Astrocyte (in vitro differentiated cells and primary cell): ENCODE measurements around the gene PCMTD2. TPM values are rescaled to one million over a fixed set of nuclear protein-coding genes. Genes with fewer than 3 reads are reported as not detected.

Experiments used
- DNase-seq: peaks from one replicate; pipeline ENCODE4 v3.0.0-alpha.2; 2010; ENCODE audit warnings: low read depth
- FAIRE-seq: peaks from 2 replicates; lab custom pipeline; 2011; peaks lifted over from hg19 to GRCh38; lab: Jason Lieb, UNC
- H2AFZ ChIP-seq: 2 replicates; pipeline ENCODE4 v1.6.0; 2012; ENCODE audit warnings: low read depth, low read length, inconsistent platforms
- H3K27ac ChIP-seq: 2 replicates; pipeline ENCODE4 v1.5.1; 2011; ENCODE audit warnings: low read depth, low read length, inconsistent platforms
- H3K27me3 ChIP-seq: 2 replicates; pipeline ENCODE4 v1.6.0; 2011; ENCODE audit warnings: low read length, inconsistent platforms; ENCODE audit not compliant: insufficient read depth
- H3K36me3 ChIP-seq: 2 replicates; pipeline ENCODE4 v1.5.1; 2011; ENCODE audit warnings: low read length, inconsistent platforms; ENCODE audit not compliant: insufficient read depth
- H3K4me1 ChIP-seq: 2 replicates; pipeline ENCODE4 v1.5.1; 2011; ENCODE audit warnings: low read length, inconsistent platforms; ENCODE audit not compliant: insufficient read depth
- H3K4me2 ChIP-seq: 2 replicates; pipeline ENCODE4 v1.6.0; 2012; ENCODE audit warnings: low read length, inconsistent platforms
- H3K4me3 ChIP-seq: 2 replicates; pipeline ENCODE4 v1.5.1; 2011; ENCODE audit warnings: low read depth, mild to moderate bottlenecking, low read length, inconsistent platforms; ENCODE audit not compliant: insufficient read depth
- H3K79me2 ChIP-seq: 2 replicates; pipeline ENCODE4 v1.6.0; 2012; ENCODE audit warnings: mild to moderate bottlenecking, low read length, inconsistent platforms; ENCODE audit not compliant: insufficient read depth
- H3K9ac ChIP-seq: 2 replicates; pipeline ENCODE4 v1.6.0; 2012; ENCODE audit warnings: mild to moderate bottlenecking, low read length, inconsistent platforms
- H3K9me3 ChIP-seq: 2 replicates; pipeline ENCODE4 v1.5.1; 2012; ENCODE audit warnings: low read depth, mild to moderate bottlenecking, low read length, inconsistent platforms; ENCODE audit not compliant: insufficient read depth
- H4K20me1 ChIP-seq: 2 replicates; pipeline ENCODE4 v1.6.0; 2012; ENCODE audit warnings: low read length, inconsistent platforms; ENCODE audit not compliant: insufficient read depth
- H3K27ac Mint-ChIP-seq: one replicate; pipeline ENCODE4 v1.8.0; 2021; ENCODE audit warnings: mild to moderate bottlenecking, mixed read lengths; ENCODE audit not compliant: unreplicated experiment
- H3K27me3 Mint-ChIP-seq: one replicate; pipeline ENCODE4 v1.8.0; 2021; ENCODE audit warnings: low read depth, mixed read lengths; ENCODE audit not compliant: unreplicated experiment
- H3K36me3 Mint-ChIP-seq: one replicate; pipeline ENCODE4 v1.8.0; 2021; ENCODE audit warnings: low read depth, mixed read lengths; ENCODE audit not compliant: unreplicated experiment
- H3K4me1 Mint-ChIP-seq: one replicate; pipeline ENCODE4 v1.8.0; 2021; ENCODE audit warnings: low read depth, mixed read lengths; ENCODE audit not compliant: unreplicated experiment
- H3K4me3 Mint-ChIP-seq: one replicate; pipeline ENCODE4 v1.8.0; 2021; ENCODE audit warnings: mild to moderate bottlenecking, moderate library complexity, mixed read lengths; ENCODE audit not compliant: unreplicated experiment
- H3K9me3 Mint-ChIP-seq: one replicate; pipeline ENCODE4 v1.8.0; 2021; ENCODE audit warnings: mild to moderate bottlenecking, mixed read lengths; ENCODE audit not compliant: unreplicated experiment
- CTCF ChIP-seq: IDR thresholded peaks from 2 replicates; pipeline ENCODE4 v1.5.1; 2011; ENCODE audit warnings: low read depth, mild to moderate bottlenecking, inconsistent platforms, low read length, moderate library complexity; ENCODE audit not compliant: insufficient read depth
- EZH2 ChIP-seq: IDR thresholded peaks from 2 replicates; pipeline ENCODE4 v1.6.1; 2012; ENCODE audit warnings: mild to moderate bottlenecking, low read length, inconsistent platforms; ENCODE audit not compliant: insufficient read depth
- total RNA-seq: library from RNA; stranded (reverse); gene quantifications from 2 replicates; pipeline ENCODE4 v1.2.1, GENCODE V29; 2021

The PCMTD2 gene
- total RNA-seq, 1 donor from 2014 or later, result 40.0 TPM

- H3K36me3 Mint-ChIP-seq, result peaks cover 2% of the 10 kb centered on the region
- no peak overlapping the region for H3K4me3 ChIP-seq
- no peak for FAIRE-seq
These were observed 14.5 kb upstream of the PCMTD2 start for GRCh38 chr20:64241061-64241460.

GRCh38 chr20:64242003-64242796 lies 13.3 kb upstream of the PCMTD2 start:
- no peak overlapping the region for H3K4me3 Mint-ChIP-seq

More at GRCh38 chr20:64241061-64241460, 14.5 kb upstream of the PCMTD2 start:
- Histone ChIP-seq H4K20me1 (no peaks in the 10 kb centered on the region), H3K9me3 (no peaks in the 10 kb centered on the region), H3K36me3 (no peaks in the 10 kb centered on the region), H3K4me1 (no peaks in the 10 kb centered on the region), H2AFZ (no peak overlapping the region), H3K27me3 (peaks cover 10% of the 10 kb centered on the region), H3K79me2 (no peaks in the 10 kb centered on the region), H3K27ac (no peak overlapping the region), H3K9ac (no peak overlapping the region), H3K4me2 (no peak overlapping the region)
- H3K27ac Mint-ChIP-seq, result no peak overlapping the region
- no peaks in the 10 kb centered on the region for H3K4me1 Mint-ChIP-seq
- TF ChIP-seq EZH2 (no peak), CTCF (no peak)
- H3K9me3 Mint-ChIP-seq, result peaks cover 7% of the 10 kb centered on the region
- H3K4me3 Mint-ChIP-seq, result no peak overlapping the region
- DNase-seq, result no peak
- H3K27me3 Mint-ChIP-seq, result peaks cover 42% of the 10 kb centered on the region

More at GRCh38 chr20:64242003-64242796, 13.3 kb upstream of the PCMTD2 start:
- no peaks in the 10 kb centered on the region for H3K4me1 Mint-ChIP-seq
- Histone ChIP-seq H4K20me1 (no peaks in the 10 kb centered on the region), H3K36me3 (no peaks in the 10 kb centered on the region), H3K27me3 (peaks cover 10% of the 10 kb centered on the region), H3K79me2 (no peaks in the 10 kb centered on the region), H3K9ac (no peak overlapping the region), H3K4me2 (no peak overlapping the region), H3K27ac (no peak overlapping the region), H2AFZ (no peak overlapping the region), H3K4me1 (no peaks in the 10 kb centered on the region), H3K9me3 (no peaks in the 10 kb centered on the region), H3K4me3 (no peak overlapping the region)
- DNase-seq (no peak), FAIRE-seq (no peak)
- TF ChIP-seq CTCF, result no peak
- no peak for TF ChIP-seq EZH2
- peaks cover 45% of the 10 kb centered on the region for H3K27me3 Mint-ChIP-seq
- H3K27ac Mint-ChIP-seq, result no peak overlapping the region
- peaks cover 2% of the 10 kb centered on the region for H3K36me3 Mint-ChIP-seq
- peaks cover 2% of the 10 kb centered on the region for H3K9me3 Mint-ChIP-seq
